ENCODE measurements around the gene TMEM9. TPM values are rescaled to one million over a fixed set of nuclear protein-coding genes. Genes with fewer than 3 reads are reported as not detected.

The TMEM9 gene
- total and polyA plus RNA-seq, 4 donors = 30.5 to 59.5 (median 49.0) TPM

GRCh38 chr1:201185527-201186128, 31.4 kb upstream of the TMEM9 start:
- Histone ChIP-seq H3K27ac (ENCODE audit: low read depth in 1 of 2, low read length in 2 of 2) (no peak overlapping the region), H3K4me3 (ENCODE audit: low read depth in 1 of 3, low read length in 3 of 3) (no peak overlapping the region), H3K36me3 (ENCODE audit: control insufficient read depth in 4 of 4, insufficient read depth in 3 of 4, low read depth in 1 of 4, low read length in 3 of 4) (no peaks in the 10 kb centered on the region), H3K4me1 (ENCODE audit: control insufficient read depth in 4 of 4, insufficient read depth in 4 of 4, low read length in 3 of 4) (peaks cover 0 to 2% (median 0%) of the 10 kb centered on the region in 4 donors), H3K9me3 (ENCODE audit: control insufficient read depth in 4 of 4, low read length in 3 of 4) (no peaks in the 10 kb centered on the region), H3K9ac (ENCODE audit: low read depth in 1 of 2, low read length in 2 of 2) (no peak overlapping the region), H3K27me3 (ENCODE audit: control insufficient read depth in 4 of 4, insufficient read depth in 4 of 4, low read length in 3 of 4) (no peaks in the 10 kb centered on the region)
- no peak for TF ChIP-seq RXRA (IDR thresholded peaks at IDR 0.05)
- TF ChIP-seq NR2F2 (IDR thresholded peaks at IDR 0.05) = no peak
- no peak for TF ChIP-seq YY1 (IDR thresholded peaks at IDR 0.05)
- TF ChIP-seq, protein P1, sequence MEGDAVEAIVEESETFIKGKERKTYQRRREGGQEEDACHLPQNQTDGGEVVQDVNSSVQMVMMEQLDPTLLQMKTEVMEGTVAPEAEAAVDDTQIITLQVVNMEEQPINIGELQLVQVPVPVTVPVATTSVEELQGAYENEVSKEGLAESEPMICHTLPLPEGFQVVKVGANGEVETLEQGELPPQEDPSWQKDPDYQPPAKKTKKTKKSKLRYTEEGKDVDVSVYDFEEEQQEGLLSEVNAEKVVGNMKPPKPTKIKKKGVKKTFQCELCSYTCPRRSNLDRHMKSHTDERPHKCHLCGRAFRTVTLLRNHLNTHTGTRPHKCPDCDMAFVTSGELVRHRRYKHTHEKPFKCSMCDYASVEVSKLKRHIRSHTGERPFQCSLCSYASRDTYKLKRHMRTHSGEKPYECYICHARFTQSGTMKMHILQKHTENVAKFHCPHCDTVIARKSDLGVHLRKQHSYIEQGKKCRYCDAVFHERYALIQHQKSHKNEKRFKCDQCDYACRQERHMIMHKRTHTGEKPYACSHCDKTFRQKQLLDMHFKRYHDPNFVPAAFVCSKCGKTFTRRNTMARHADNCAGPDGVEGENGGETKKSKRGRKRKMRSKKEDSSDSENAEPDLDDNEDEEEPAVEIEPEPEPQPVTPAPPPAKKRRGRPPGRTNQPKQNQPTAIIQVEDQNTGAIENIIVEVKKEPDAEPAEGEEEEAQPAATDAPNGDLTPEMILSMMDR (IDR thresholded peaks at IDR 0.05; ENCODE audit: low read depth, low read length, missing input control) = no peak
- no peak for TF ChIP-seq EGR1 (IDR thresholded peaks at IDR 0.05; ENCODE audit: low read depth in 2 of 2)
- TF ChIP-seq SP1 (IDR thresholded peaks at IDR 0.05) = no peak
- TF ChIP-seq, protein P2, sequence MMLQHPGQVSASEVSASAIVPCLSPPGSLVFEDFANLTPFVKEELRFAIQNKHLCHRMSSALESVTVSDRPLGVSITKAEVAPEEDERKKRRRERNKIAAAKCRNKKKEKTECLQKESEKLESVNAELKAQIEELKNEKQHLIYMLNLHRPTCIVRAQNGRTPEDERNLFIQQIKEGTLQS (IDR thresholded peaks at IDR 0.05) = no peak
- no peak for TF ChIP-seq GABPA (IDR thresholded peaks at IDR 0.05 in 1 of 2, conservative IDR thresholded peaks at IDR 0.05 in 1 of 2)
- no peak for TF ChIP-seq RAD21 (IDR thresholded peaks at IDR 0.05)
- TF ChIP-seq, protein P3, sequence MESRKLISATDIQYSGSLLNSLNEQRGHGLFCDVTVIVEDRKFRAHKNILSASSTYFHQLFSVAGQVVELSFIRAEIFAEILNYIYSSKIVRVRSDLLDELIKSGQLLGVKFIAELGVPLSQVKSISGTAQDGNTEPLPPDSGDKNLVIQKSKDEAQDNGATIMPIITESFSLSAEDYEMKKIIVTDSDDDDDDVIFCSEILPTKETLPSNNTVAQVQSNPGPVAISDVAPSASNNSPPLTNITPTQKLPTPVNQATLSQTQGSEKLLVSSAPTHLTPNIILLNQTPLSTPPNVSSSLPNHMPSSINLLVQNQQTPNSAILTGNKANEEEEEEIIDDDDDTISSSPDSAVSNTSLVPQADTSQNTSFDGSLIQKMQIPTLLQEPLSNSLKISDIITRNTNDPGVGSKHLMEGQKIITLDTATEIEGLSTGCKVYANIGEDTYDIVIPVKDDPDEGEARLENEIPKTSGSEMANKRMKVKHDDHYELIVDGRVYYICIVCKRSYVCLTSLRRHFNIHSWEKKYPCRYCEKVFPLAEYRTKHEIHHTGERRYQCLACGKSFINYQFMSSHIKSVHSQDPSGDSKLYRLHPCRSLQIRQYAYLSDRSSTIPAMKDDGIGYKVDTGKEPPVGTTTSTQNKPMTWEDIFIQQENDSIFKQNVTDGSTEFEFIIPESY (IDR thresholded peaks at IDR 0.05) = no peak
- TF ChIP-seq HNF4G (IDR thresholded peaks at IDR 0.05) = no peak
- TF ChIP-seq HNF4A (conservative IDR thresholded peaks at IDR 0.05) = no peak
- no peak for TF ChIP-seq REST (IDR thresholded peaks at IDR 0.05)
- no peak for TF ChIP-seq TAF1 (conservative IDR thresholded peaks at IDR 0.05)
- TF ChIP-seq FOXA1 (IDR thresholded peaks at IDR 0.05) = no peak
- TF ChIP-seq JUND (IDR thresholded peaks at IDR 0.05) = no peak
- no peak for TF ChIP-seq MAX (IDR thresholded peaks at IDR 0.05)
- no peak for TF ChIP-seq FOXA2 (IDR thresholded peaks at IDR 0.05)
- WGBS = 88% methylated on average over 5 of the region's 5 CpGs
- DNase-seq (ENCODE audit: low spot score) = no peak

All from liver (tissue), 9 donors.